CD4-positive, alpha-beta T cell treated with Interleukin-15 for 1 hour (primary cell): Measurements from ENCODE around the gene C14orf93.
"Not testable (repeated sequence)": the region's sequence is repeated elsewhere in the genome, so short reads cannot be mapped to it uniquely, and the experiment has no call there.

Source experiments
- DNase-seq: peaks from one replicate; pipeline ENCODE4 v3.0.0-alpha.2; 2020

Gene C14orf93

GRCh38 chr14:22971152-22971551 lies 38.8 kb downstream of the C14orf93 start:
- no peak for DNase-seq

- DNase-seq = no peak
These were observed 43.1 kb downstream of the C14orf93 start for GRCh38 chr14:22966783-22967269.

GRCh38 chr14:22965916-22966782 lies 43.8 kb downstream of the C14orf93 start:
- not testable (repeated sequence) for DNase-seq

GRCh38 chr14:22962061-22962676 lies 47.8 kb downstream of the C14orf93 start:
- no peak for DNase-seq

GRCh38 chr14:22955702-22956569 lies 54.0 kb downstream of the C14orf93 start:
- DNase-seq = no peak

- DNase-seq = no peak
These were observed 57.5 kb downstream of the C14orf93 start for GRCh38 chr14:22952418-22952817.

- peak; percentile 44 for DNase-seq
These were observed 58.1 kb downstream of the C14orf93 start for GRCh38 chr14:22951795-22952194.

- no peak for DNase-seq
These were observed 64.3 kb downstream of the C14orf93 start for GRCh38 chr14:22945642-22946041.

- no peak for DNase-seq
These were observed 70.3 kb downstream of the C14orf93 start for GRCh38 chr14:22939684-22940083.
